CD8-positive, alpha-beta memory T cell (primary cell): Measurements from ENCODE around the gene YDJC. TPM values are rescaled to one million over a fixed set of nuclear protein-coding genes. Genes with fewer than 3 reads are reported as not detected.
"Not testable (repeated sequence)": the region's sequence is repeated elsewhere in the genome, so short reads cannot be mapped to it uniquely, and the experiment has no call there.

Experiments used
- CTCF ChIA-PET: fragments of 350-600 bp; sonication (Branson Sonifier 250); formaldehyde crosslinking; loops from one replicate; lab custom pipeline; 2021; ENCODE audit warnings: antibody characterized with exemption; lab: Charles Lee
- POLR2A ChIA-PET: fragments of 350-600 bp; sonication (Branson Sonifier 250); formaldehyde crosslinking; loops from one replicate; lab custom pipeline; 2021; ENCODE audit warnings: antibody characterized with exemption; lab: Charles Lee
- DNase-seq, 5 donors: peaks; one replicate each; pipeline versions ENCODE4 v3.0.0 to v3.0.0-alpha.2; 2020 to 2022; ENCODE audit warnings: mixed read lengths in 1 of 5
- H3K27ac ChIP-seq: one replicate; pipeline ENCODE4 v1.7.0; 2013; ENCODE audit warnings: low read depth, mild to moderate bottlenecking, low read length, moderate library complexity
- H3K27me3 ChIP-seq: 2 replicates; pipeline ENCODE4 v1.7.0; 2013; ENCODE audit warnings: low read length, mild to moderate bottlenecking; ENCODE audit not compliant: insufficient read depth, poor library complexity, severe bottlenecking
- H3K36me3 ChIP-seq: 2 replicates; pipeline ENCODE4 v1.7.0; 2013; ENCODE audit warnings: mild to moderate bottlenecking, low read length, moderate library complexity; ENCODE audit not compliant: insufficient read depth
- H3K4me1 ChIP-seq: 2 replicates; pipeline ENCODE4 v1.7.0; 2013; ENCODE audit warnings: mild to moderate bottlenecking, low read length, moderate library complexity; ENCODE audit not compliant: insufficient read depth
- H3K4me3 ChIP-seq: 2 replicates; pipeline ENCODE4 v1.7.0; 2013; ENCODE audit warnings: mild to moderate bottlenecking, low read length
- H3K9me3 ChIP-seq: 2 replicates; pipeline ENCODE4 v1.7.0; 2013; ENCODE audit warnings: mild to moderate bottlenecking, low read length
- H3K27ac Mint-ChIP-seq, 8 donors: one replicate each; pipeline ENCODE4 v1.8.0; 2020 to 2021; ENCODE audit warnings: mixed read lengths in 8 of 8, mild to moderate bottlenecking in 6 of 8, inconsistent platforms in 3 of 8, moderate library complexity in 3 of 8
- H3K27me3 Mint-ChIP-seq, 2 donors: one replicate each; pipeline ENCODE4 v1.8.0; 2020 to 2021; ENCODE audit warnings: mixed read lengths in 2 of 2, mild to moderate bottlenecking in 1 of 2, moderate library complexity in 1 of 2
- H3K36me3 Mint-ChIP-seq, 3 donors: one replicate each; pipeline ENCODE4 v1.8.0; 2020 to 2021; ENCODE audit warnings: mixed read lengths in 3 of 3, inconsistent platforms in 1 of 3, mild to moderate bottlenecking in 1 of 3
- H3K4me1 Mint-ChIP-seq, 3 donors: one replicate each; pipeline ENCODE4 v1.8.0; 2020 to 2021; ENCODE audit warnings: mixed read lengths in 3 of 3, inconsistent platforms in 1 of 3, mild to moderate bottlenecking in 1 of 3
- H3K4me3 Mint-ChIP-seq, 7 donors: one replicate each; pipeline ENCODE4 v1.8.0; 2020 to 2021; ENCODE audit warnings: mixed read lengths in 7 of 7, mild to moderate bottlenecking in 6 of 7, moderate library complexity in 4 of 7, inconsistent platforms in 2 of 7
- H3K9me3 Mint-ChIP-seq, 5 donors: one replicate each; pipeline ENCODE4 v1.8.0; 2020 to 2022; ENCODE audit warnings: mixed read lengths in 5 of 5, mild to moderate bottlenecking in 3 of 5, moderate library complexity in 2 of 5, inconsistent platforms in 1 of 5
- polyA plus RNA-seq: library from polyadenylated mRNA; unstranded; fragments of 300-500 nt; fragmentation: Illumina TruSeq; gene quantifications from one replicate; pipeline ENCODE4 v1.2.3, GENCODE V29; 2021
- total RNA-seq, 2 experiments: library from RNA; stranded (reverse); gene quantifications; one replicate each; pipeline ENCODE4 v1.2.3, GENCODE V29; 2021

YDJC gene
- total and polyA plus RNA-seq, 3 experiments from 2014 or later: 61.1 to 79.0 (median 75.2) TPM

- Mint-ChIP-seq H3K4me3 (peak within 1 kb of the TSS; percentile 77 to 91 (median 87)), H3K4me1 (peaks cover 31 to 33% (median 31%) of the 10 kb centered on the region in 3 donors), H3K27me3 (no peaks in the 10 kb centered on the region), H3K27ac (peak within 1 kb of the TSS; percentile 44 to 99 (median 90)), H3K36me3 (peaks cover 2 to 27% (median 7%) of the 10 kb centered on the region in 3 donors), H3K9me3 (no peaks in the 10 kb centered on the region)
- ChIA-PET POLR2A (interaction anchor here (0.5 to 6.0 kb wide), 6 partner anchors 10 to 74 kb away, joined by 3 to 76 read pairs (median 6); partner anchors contain the start of genes CCDC116 and YDJC), CTCF (interaction anchor here (1.0 to 5.4 kb wide), 11 partner anchors 8 to 296 kb away, joined by 3 to 99 read pairs (median 6); partner anchors contain the start of genes CCDC116, PPIL2 and YDJC)
- Histone ChIP-seq H3K4me3 (peak within 1 kb of the TSS; percentile 86), H3K27me3 (no peaks in the 10 kb centered on the region), H3K9me3 (no peaks in the 10 kb centered on the region), H3K36me3 (peaks cover 11% of the 10 kb centered on the region), H3K27ac (peak within 1 kb of the TSS; percentile 96), H3K4me1 (peaks cover 25% of the 10 kb centered on the region)
- DNase-seq: peak; percentile 97 to 99 (median 98)
Measured at GRCh38 chr22:21641789-21642583, 12.2 kb upstream of the YDJC start, which contains the start of gene SDF2L1. SDF2L1 (plus strand) TSS chr22:21642302; CDS start chr22:21642337, 35 bp downstream.

GRCh38 chr22:21641417-21641788 lies 11.6 kb upstream of the YDJC start:
- H3K27me3 Mint-ChIP-seq: no peaks in the 10 kb centered on the region
- H3K4me1 Mint-ChIP-seq: peaks cover 25 to 27% (median 26%) of the 10 kb centered on the region in 3 donors
- no peak for DNase-seq
- peak overlapping the region; percentile 96 for H3K27ac ChIP-seq
- H3K36me3 ChIP-seq: peaks cover 8% of the 10 kb centered on the region
- peak overlapping the region; percentile 77 to 91 (median 87) for H3K4me3 Mint-ChIP-seq
- H3K9me3 ChIP-seq: no peaks in the 10 kb centered on the region
- H3K9me3 Mint-ChIP-seq: no peaks in the 10 kb centered on the region
- H3K27me3 ChIP-seq: no peaks in the 10 kb centered on the region
- H3K4me1 ChIP-seq: peaks cover 19% of the 10 kb centered on the region
- CTCF ChIA-PET: interaction anchor here (1.4 to 5.4 kb wide), 5 partner anchors 11 to 297 kb away, joined by 3 to 99 read pairs (median 5); partner anchors contain the start of genes CCDC116 and YDJC
- peaks cover 0 to 21% (median 1%) of the 10 kb centered on the region in 3 donors for H3K36me3 Mint-ChIP-seq
- H3K27ac Mint-ChIP-seq: peak overlapping the region in 7 of 8 donors; percentile 77 to 99 (median 91)
- H3K4me3 ChIP-seq: peak overlapping the region; percentile 75
- POLR2A ChIA-PET: interaction anchor here (0.8 to 6.0 kb wide), 4 partner anchors 9 to 25 kb away, joined by 3 to 76 read pairs (median 10); partner anchors contain the start of genes CCDC116 and YDJC

DNA sequence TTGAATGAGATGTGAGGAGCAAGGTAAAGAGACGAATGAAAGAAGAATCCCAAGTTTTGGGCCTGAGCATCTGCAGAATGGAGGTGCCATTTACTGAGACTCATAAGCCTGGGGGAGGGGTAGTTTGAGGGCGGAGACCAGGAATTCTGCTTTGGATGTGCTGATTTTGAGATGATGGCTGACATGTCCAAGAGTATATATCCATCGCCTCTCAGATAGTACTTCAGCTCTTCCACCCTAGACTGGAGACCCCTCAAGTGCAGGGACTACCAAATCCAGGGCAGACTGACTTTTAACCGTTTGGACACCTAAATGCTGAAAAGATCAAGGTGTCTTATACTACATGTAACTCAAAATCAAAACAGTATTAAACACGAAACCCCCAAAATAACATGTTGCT lies 11.0 kb upstream of the YDJC start:
- H3K36me3 ChIP-seq: peaks cover 5% of the 10 kb centered on the region
- no peaks in the 10 kb centered on the region for H3K27me3 ChIP-seq
- peak overlapping the region; percentile 75 for H3K4me3 ChIP-seq
- Mint-ChIP-seq H3K36me3 (peaks cover 0 to 18% (median 0%) of the 10 kb centered on the region in 3 donors), H3K27ac (peak overlapping the region in 4 of 8 donors; percentile 54 to 99 (median 84)), H3K27me3 (no peaks in the 10 kb centered on the region), H3K9me3 (no peaks in the 10 kb centered on the region), H3K4me1 (peaks cover 24 to 25% (median 25%) of the 10 kb centered on the region in 3 donors), H3K4me3 (peak overlapping the region; percentile 6 to 91 (median 87))
- peaks cover 16% of the 10 kb centered on the region for H3K4me1 ChIP-seq
- ChIA-PET CTCF (interaction anchor here (1.4 to 5.4 kb wide), 3 partner anchors 11 to 297 kb away, joined by 3 to 99 read pairs (median 5); partner anchors contain the start of genes CCDC116 and YDJC), POLR2A (interaction anchor here (6.0 kb wide), 1 partner anchor 11 kb away, joined by 76 read pairs; the partner anchor contains the start of gene YDJC)
- no peak for DNase-seq
- peak overlapping the region; percentile 96 for H3K27ac ChIP-seq
- no peaks in the 10 kb centered on the region for H3K9me3 ChIP-seq

GRCh38 chr22:21639359-21639758 lies 9.5 kb upstream of the YDJC start:
- ChIA-PET CTCF (interaction anchor here (2.1 to 5.4 kb wide), 2 partner anchors 9 to 10 kb away, joined by 5 to 99 read pairs; partner anchors contain the start of genes CCDC116 and YDJC), POLR2A (no interaction called here)
- H3K9me3 ChIP-seq: no peaks in the 10 kb centered on the region
- no peaks in the 10 kb centered on the region for H3K27me3 ChIP-seq
- H3K4me1 Mint-ChIP-seq: peaks cover 24 to 25% (median 25%) of the 10 kb centered on the region in 3 donors
- H3K4me3 ChIP-seq: no peak overlapping the region
- DNase-seq: no peak
- peaks cover 0 to 13% (median 0%) of the 10 kb centered on the region in 3 donors for H3K36me3 Mint-ChIP-seq
- H3K4me3 Mint-ChIP-seq: peak overlapping the region in 1 of 7 donors; percentile 68
- H3K9me3 Mint-ChIP-seq: no peaks in the 10 kb centered on the region
- no peaks in the 10 kb centered on the region for H3K27me3 Mint-ChIP-seq
- no peak overlapping the region for H3K27ac Mint-ChIP-seq
- H3K36me3 ChIP-seq: peaks cover 5% of the 10 kb centered on the region
- peaks cover 16% of the 10 kb centered on the region for H3K4me1 ChIP-seq
- H3K27ac ChIP-seq: no peak overlapping the region

DNA sequence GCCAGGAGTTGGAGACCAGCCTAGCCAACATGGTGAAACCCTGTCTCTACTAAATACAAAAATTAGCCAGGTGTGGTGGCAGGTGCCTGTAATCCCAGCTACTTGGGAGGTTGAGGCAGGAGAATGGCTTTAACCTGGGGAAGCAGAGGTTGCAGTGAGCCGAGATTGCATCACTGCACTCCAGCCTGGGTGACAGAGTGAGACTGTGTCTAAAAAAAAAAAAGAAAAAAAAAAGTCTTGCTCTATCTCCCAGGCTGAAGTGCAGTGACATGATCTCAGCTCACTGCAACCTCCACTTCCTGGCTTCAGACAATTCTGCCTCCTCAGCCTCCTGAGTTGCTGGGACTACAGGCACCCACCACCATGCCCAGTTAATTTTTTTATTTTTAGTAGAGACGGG lies 7.6 kb upstream of the YDJC start:
- H3K9me3 Mint-ChIP-seq, H3K4me3 ChIP-seq, H3K27ac Mint-ChIP-seq, H3K36me3 Mint-ChIP-seq, H3K36me3 ChIP-seq, DNase-seq, H3K27me3 Mint-ChIP-seq, POLR2A ChIA-PET, H3K9me3 ChIP-seq, H3K27me3 ChIP-seq, H3K4me3 Mint-ChIP-seq, H3K4me1 ChIP-seq, H3K27ac ChIP-seq: not testable (repeated sequence)
- CTCF ChIA-PET: interaction anchor here (6.3 kb wide), 1 partner anchor 10 kb away, joined by 35 read pairs; no protein-coding TSS in a partner anchor
- H3K4me1 Mint-ChIP-seq: peaks cover 13 to 17% (median 17%) of the 10 kb centered on the region in 3 donors

DNA sequence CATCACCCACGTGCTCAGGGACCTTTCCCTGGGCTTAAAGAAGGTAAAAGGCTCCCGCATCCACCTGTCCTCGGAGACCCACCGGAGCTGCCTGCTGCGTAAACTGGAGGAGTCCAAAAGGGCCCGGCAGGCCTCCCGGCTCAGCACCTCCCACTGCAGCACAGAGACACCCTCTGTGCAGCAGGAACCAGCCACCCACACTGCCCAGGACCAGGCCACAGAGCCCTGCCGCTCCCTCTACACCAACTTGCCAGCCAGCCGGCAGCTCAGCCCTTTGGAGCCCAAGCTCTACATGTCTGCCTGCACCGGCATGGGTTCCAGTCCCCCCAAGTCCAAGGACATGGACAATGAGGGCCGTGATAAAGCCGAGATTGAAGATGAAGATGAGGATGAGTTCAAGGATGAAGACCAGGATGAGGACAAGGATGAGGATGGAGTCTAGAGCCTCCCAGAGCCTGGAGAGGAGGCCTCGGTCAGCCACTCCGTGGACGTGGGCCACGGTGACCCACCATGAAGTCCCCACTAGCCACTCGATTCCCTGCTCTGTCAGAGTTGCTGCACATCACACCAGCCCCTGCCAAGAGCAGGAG lies 6.9 kb upstream of the YDJC start:
- Histone ChIP-seq H3K27me3 (no peaks in the 10 kb centered on the region), H3K4me1 (peaks cover 13% of the 10 kb centered on the region), H3K9me3 (no peaks in the 10 kb centered on the region), H3K4me3 (no peak overlapping the region), H3K36me3 (no peaks in the 10 kb centered on the region), H3K27ac (no peak overlapping the region)
- Mint-ChIP-seq H3K4me1 (peaks cover 13 to 16% (median 14%) of the 10 kb centered on the region in 3 donors), H3K9me3 (no peaks in the 10 kb centered on the region), H3K27ac (no peak overlapping the region), H3K36me3 (no peaks in the 10 kb centered on the region), H3K4me3 (no peak overlapping the region), H3K27me3 (no peaks in the 10 kb centered on the region)
- ChIA-PET POLR2A (no interaction called here), CTCF (interaction anchor here (6.3 kb wide), 1 partner anchor 11 kb away, joined by 35 read pairs; no protein-coding TSS in a partner anchor)
- DNase-seq: no peak

GRCh38 chr22:21635771-21636510 lies 6.1 kb upstream of the YDJC start:
- Mint-ChIP-seq H3K4me1 (peaks cover 6 to 10% (median 9%) of the 10 kb centered on the region in 3 donors), H3K4me3 (no peak overlapping the region), H3K27me3 (no peaks in the 10 kb centered on the region), H3K27ac (peak overlapping the region in 1 of 8 donors; percentile 79), H3K36me3 (no peaks in the 10 kb centered on the region), H3K9me3 (no peaks in the 10 kb centered on the region)
- no peak overlapping the region for H3K27ac ChIP-seq
- H3K36me3 ChIP-seq: no peaks in the 10 kb centered on the region
- H3K9me3 ChIP-seq: no peaks in the 10 kb centered on the region
- H3K4me1 ChIP-seq: peaks cover 5% of the 10 kb centered on the region
- ChIA-PET POLR2A (no interaction called here), CTCF (interaction anchor here (6.3 kb wide), 1 partner anchor 11 kb away, joined by 35 read pairs; no protein-coding TSS in a partner anchor)
- H3K27me3 ChIP-seq: no peaks in the 10 kb centered on the region
- H3K4me3 ChIP-seq: no peak overlapping the region
- no peak for DNase-seq
